ENCODE data around the gene PLEKHA1. TPM values are rescaled to one million over a fixed set of nuclear protein-coding genes. Genes with fewer than 3 reads are reported as not detected.

Gene PLEKHA1
- total and polyA plus RNA-seq, 2 of the 13 experiments (the other 11 are each of a cell fraction or from before 2014, with no cell fraction given) = 32.2 to 53.3 TPM

DNA sequence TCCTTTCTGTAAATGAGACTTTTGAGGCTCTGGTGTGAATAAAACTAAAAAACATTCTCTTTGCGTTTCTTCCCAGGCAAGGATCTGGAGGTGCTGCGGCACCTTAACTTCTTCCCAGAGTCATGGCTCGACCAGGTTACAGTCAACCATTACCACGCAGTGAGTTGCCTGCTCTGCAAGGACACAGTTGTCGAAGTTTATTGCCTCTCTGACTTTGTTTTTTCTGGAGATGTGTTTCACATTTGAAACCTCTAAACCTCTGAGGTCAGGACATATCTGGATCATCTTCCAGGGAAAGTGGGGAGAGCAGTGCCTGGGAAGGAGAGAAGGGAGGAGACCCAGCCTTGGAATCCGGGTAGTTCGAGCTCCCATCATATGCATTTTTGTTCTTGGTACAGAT, 43.4 kb upstream of the PLEKHA1 start:
- no peaks in the 10 kb centered on the region for H3K9me3 ChIP-seq (ENCODE audit: low read length)
- no peaks in the 10 kb centered on the region for H3K27me3 ChIP-seq (ENCODE audit: control insufficient read depth in 1 of 2, insufficient read depth in 2 of 2, low read length in 2 of 2)
- intact Hi-C loops (cut with micrococcal nuclease; ENCODE audit: unreplicated experiment) (loop anchor here (1.0 kb wide), 1 partner anchor 21 kb away; no protein-coding TSS in a partner anchor), in situ Hi-C loops (cut with HindIII; ENCODE audit: extremely low pct_ligation_motif_present, low pct_unique_long_range_greater_than_20kb) (no loop called here)
- peak overlapping the region; percentile 89 for H3K4me2 ChIP-seq (ENCODE audit: low read depth, low read length)
- H3K36me3 ChIP-seq (replicated peaks in 1 of 2; ENCODE audit: control insufficient read depth in 1 of 2, insufficient read depth in 2 of 2, low read length in 2 of 2) = no peaks in the 10 kb centered on the region
- no peak overlapping the region for H2AFZ ChIP-seq (ENCODE audit: low read length)
- H3K27ac ChIP-seq (ENCODE audit: extremely low read length, insufficient read depth, low read length) = peak overlapping the region; percentile 87
- no peak for FAIRE-seq
- H3K4me1 ChIP-seq (ENCODE audit: insufficient read depth, low read length) = peaks cover 56% of the 10 kb centered on the region
- POLR2A ChIA-PET = interaction anchor here (0.6 to 7.6 kb wide), 12 partner anchors 8 to 112 kb away, joined by 3 to 141 read pairs (median 6); partner anchors contain the start of gene PLEKHA1
- no peak for ATAC-seq
- no peak for DNase-seq (ENCODE audit: low spot score)
- 63% methylated on average over 7 of the region's 7 CpGs for WGBS (ENCODE audit: low lambda C conversion rate)
- CTCF ChIA-PET (ENCODE audit: low intra/inter-chr PET ratio, low total read pairs) = no interaction called here
- BruUV-seq (replicated peaks) = TSS peak; percentile 100
- no peaks in the 10 kb centered on the region for H4K20me1 ChIP-seq (ENCODE audit: insufficient read depth, low read length)
- H3K4me3 ChIP-seq (replicated peaks in 1 of 3; ENCODE audit: insufficient read depth in 1 of 3, low read depth in 2 of 3, low read length in 3 of 3) = peak overlapping the region in 1 of 3 experiments; percentile 66; a peak in 1 of 6 replicates
- peak overlapping the region; percentile 79 for H3K9ac ChIP-seq (ENCODE audit: insufficient read depth, low read depth, low read length)
- peaks cover 8% of the 10 kb centered on the region for H3K79me2 ChIP-seq (ENCODE audit: insufficient read depth, low read length)
- TF ChIP-seq ZBTB38 (CRISPR knock-in tag; IDR thresholded peaks at IDR 0.05) = peak; percentile 85
- TF ChIP-seq, protein P1, sequence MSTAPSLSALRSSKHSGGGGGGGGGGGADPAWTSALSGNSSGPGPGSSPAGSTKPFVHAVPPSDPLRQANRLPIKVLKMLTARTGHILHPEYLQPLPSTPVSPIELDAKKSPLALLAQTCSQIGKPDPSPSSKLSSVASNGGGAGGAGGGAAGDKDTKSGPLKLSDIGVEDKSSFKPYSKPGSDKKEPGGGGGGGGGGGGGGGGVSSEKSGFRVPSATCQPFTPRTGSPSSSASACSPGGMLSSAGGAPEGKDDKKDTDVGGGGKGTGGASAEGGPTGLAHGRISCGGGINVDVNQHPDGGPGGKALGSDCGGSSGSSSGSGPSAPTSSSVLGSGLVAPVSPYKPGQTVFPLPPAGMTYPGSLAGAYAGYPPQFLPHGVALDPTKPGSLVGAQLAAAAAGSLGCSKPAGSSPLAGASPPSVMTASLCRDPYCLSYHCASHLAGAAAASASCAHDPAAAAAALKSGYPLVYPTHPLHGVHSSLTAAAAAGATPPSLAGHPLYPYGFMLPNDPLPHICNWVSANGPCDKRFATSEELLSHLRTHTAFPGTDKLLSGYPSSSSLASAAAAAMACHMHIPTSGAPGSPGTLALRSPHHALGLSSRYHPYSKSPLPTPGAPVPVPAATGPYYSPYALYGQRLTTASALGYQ (CRISPR knock-in tag; IDR thresholded peaks at IDR 0.05) = no peak
- 0 out of 2 replicates have a peak, but pooled peaks have one; percentile 46 for TF ChIP-seq ZNF501 (CRISPR knock-in tag; IDR thresholded peaks at IDR 0.05)
- no peak for TF ChIP-seq ZNF7 (CRISPR knock-in tag; IDR thresholded peaks at IDR 0.05)
- TF ChIP-seq ZC3H4 (CRISPR knock-in tag; IDR thresholded peaks at IDR 0.05; ENCODE audit: borderline replicate concordance) = peak; percentile 97
- TF ChIP-seq, protein P2, sequence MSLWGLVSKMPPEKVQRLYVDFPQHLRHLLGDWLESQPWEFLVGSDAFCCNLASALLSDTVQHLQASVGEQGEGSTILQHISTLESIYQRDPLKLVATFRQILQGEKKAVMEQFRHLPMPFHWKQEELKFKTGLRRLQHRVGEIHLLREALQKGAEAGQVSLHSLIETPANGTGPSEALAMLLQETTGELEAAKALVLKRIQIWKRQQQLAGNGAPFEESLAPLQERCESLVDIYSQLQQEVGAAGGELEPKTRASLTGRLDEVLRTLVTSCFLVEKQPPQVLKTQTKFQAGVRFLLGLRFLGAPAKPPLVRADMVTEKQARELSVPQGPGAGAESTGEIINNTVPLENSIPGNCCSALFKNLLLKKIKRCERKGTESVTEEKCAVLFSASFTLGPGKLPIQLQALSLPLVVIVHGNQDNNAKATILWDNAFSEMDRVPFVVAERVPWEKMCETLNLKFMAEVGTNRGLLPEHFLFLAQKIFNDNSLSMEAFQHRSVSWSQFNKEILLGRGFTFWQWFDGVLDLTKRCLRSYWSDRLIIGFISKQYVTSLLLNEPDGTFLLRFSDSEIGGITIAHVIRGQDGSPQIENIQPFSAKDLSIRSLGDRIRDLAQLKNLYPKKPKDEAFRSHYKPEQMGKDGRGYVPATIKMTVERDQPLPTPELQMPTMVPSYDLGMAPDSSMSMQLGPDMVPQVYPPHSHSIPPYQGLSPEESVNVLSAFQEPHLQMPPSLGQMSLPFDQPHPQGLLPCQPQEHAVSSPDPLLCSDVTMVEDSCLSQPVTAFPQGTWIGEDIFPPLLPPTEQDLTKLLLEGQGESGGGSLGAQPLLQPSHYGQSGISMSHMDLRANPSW (CRISPR knock-in tag; IDR thresholded peaks at IDR 0.05; ENCODE audit: borderline replicate concordance) = 0 out of 2 replicates have a peak, but pooled peaks have one; percentile 35
- no peak for TF ChIP-seq MXD4 (CRISPR knock-in tag; IDR thresholded peaks at IDR 0.05)
- TF ChIP-seq AGO2 (optimal IDR thresholded peaks at IDR 0.05; ENCODE audit: low read depth, low read length) = peak; percentile 30
- TF ChIP-seq JDP2 (CRISPR knock-in tag; IDR thresholded peaks at IDR 0.05; ENCODE audit: borderline replicate concordance) = no peak
- TF ChIP-seq RBM22 (optimal IDR thresholded peaks at IDR 0.05; ENCODE audit: low read length) = peak; percentile 52
- TF ChIP-seq ATF1 (CRISPR knock-in tag; IDR thresholded peaks at IDR 0.05) = 0 out of 2 replicates have a peak, but pooled peaks have one; percentile 14
- TF ChIP-seq HOXA5 (CRISPR knock-in tag; IDR thresholded peaks at IDR 0.05) = 0 out of 2 replicates have a peak, but pooled peaks have one; percentile 53
- no peak; the same call in 1 of the 2 replicates for TF ChIP-seq ZNF790 (CRISPR knock-in tag; IDR thresholded peaks at IDR 0.05; ENCODE audit: borderline replicate concordance)
- peak; percentile 6 for TF ChIP-seq TEAD3 (CRISPR knock-in tag; optimal IDR thresholded peaks at IDR 0.05; ENCODE audit: borderline replicate concordance)
- 0 out of 2 replicates have a peak, but pooled peaks have one; percentile 14 for TF ChIP-seq TMF1 (CRISPR knock-in tag; IDR thresholded peaks at IDR 0.05; ENCODE audit: low read depth)
- TF ChIP-seq, protein P3, sequence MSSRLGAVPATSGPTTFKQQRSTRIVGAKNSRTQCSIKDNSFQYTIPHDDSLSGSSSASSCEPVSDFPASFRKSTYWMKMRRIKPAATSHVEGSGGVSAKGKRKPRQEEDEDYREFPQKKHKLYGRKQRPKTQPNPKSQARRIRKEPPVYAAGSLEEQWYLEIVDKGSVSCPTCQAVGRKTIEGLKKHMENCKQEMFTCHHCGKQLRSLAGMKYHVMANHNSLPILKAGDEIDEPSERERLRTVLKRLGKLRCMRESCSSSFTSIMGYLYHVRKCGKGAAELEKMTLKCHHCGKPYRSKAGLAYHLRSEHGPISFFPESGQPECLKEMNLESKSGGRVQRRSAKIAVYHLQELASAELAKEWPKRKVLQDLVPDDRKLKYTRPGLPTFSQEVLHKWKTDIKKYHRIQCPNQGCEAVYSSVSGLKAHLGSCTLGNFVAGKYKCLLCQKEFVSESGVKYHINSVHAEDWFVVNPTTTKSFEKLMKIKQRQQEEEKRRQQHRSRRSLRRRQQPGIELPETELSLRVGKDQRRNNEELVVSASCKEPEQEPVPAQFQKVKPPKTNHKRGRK (CRISPR knock-in tag; IDR thresholded peaks at IDR 0.05) = 0 out of 2 replicates have a peak, but pooled peaks have one; percentile 15
- no peak for TF ChIP-seq ZNF780A (CRISPR knock-in tag; IDR thresholded peaks at IDR 0.05)
- no peak for TF ChIP-seq ZNF773 (CRISPR knock-in tag; IDR thresholded peaks at IDR 0.05; ENCODE audit: borderline replicate concordance)
